ENCODE results near the gene ALX3.

ALX3 gene

GRCh38 chr1:110056285-110056683 lies 14.2 kb downstream of the ALX3 start:
- Histone ChIP-seq H3K4me1 (ENCODE audit: control insufficient read depth, insufficient read depth, low read length) (peaks cover 5% of the 10 kb centered on the region), H3K4me3 (ENCODE audit: low read length in 2 of 2) (no peak overlapping the region), H3K27me3 (ENCODE audit: control insufficient read depth in 1 of 2, insufficient read depth in 2 of 2, low read length in 2 of 2) (no peaks in the 10 kb centered on the region), H3K27ac (ENCODE audit: low read length) (no peak overlapping the region), H3K9ac (ENCODE audit: low read length in 2 of 2) (peak overlapping the region in 1 of 2 donors; percentile 29), H3K9me3 (ENCODE audit: control insufficient read depth in 2 of 2, low read length in 2 of 2) (no peaks in the 10 kb centered on the region), H3K36me3 (ENCODE audit: control insufficient read depth in 2 of 2, insufficient read depth in 2 of 2, low read length in 2 of 2) (peaks cover 58 to 61% of the 10 kb centered on the region in 2 donors)

- Histone ChIP-seq H3K36me3 (ENCODE audit: control insufficient read depth in 2 of 2, insufficient read depth in 2 of 2, low read length in 2 of 2) (peaks cover 64 to 66% of the 10 kb centered on the region in 2 donors), H3K9me3 (ENCODE audit: control insufficient read depth in 2 of 2, low read length in 2 of 2) (no peaks in the 10 kb centered on the region), H3K9ac (ENCODE audit: low read length in 2 of 2) (peak overlapping the region in 1 of 2 donors; percentile 29), H3K27me3 (ENCODE audit: control insufficient read depth in 1 of 2, insufficient read depth in 2 of 2, low read length in 2 of 2) (no peaks in the 10 kb centered on the region), H3K27ac (ENCODE audit: low read length) (no peak overlapping the region), H3K4me1 (ENCODE audit: control insufficient read depth, insufficient read depth, low read length) (peaks cover 5% of the 10 kb centered on the region), H3K4me3 (ENCODE audit: low read length in 2 of 2) (no peak overlapping the region)
Measured at GRCh38 chr1:110055493-110056284, 14.8 kb downstream of the ALX3 start.

- Histone ChIP-seq H3K4me3 (ENCODE audit: low read length in 2 of 2) (no peak overlapping the region), H3K9me3 (ENCODE audit: control insufficient read depth in 2 of 2, low read length in 2 of 2) (no peaks in the 10 kb centered on the region), H3K27me3 (ENCODE audit: control insufficient read depth in 1 of 2, insufficient read depth in 2 of 2, low read length in 2 of 2) (no peaks in the 10 kb centered on the region), H3K27ac (ENCODE audit: low read length) (no peak overlapping the region), H3K36me3 (ENCODE audit: control insufficient read depth in 2 of 2, insufficient read depth in 2 of 2, low read length in 2 of 2) (peaks cover 73 to 79% of the 10 kb centered on the region in 2 donors), H3K4me1 (ENCODE audit: control insufficient read depth, insufficient read depth, low read length) (peaks cover 11% of the 10 kb centered on the region), H3K9ac (ENCODE audit: low read length in 2 of 2) (no peak overlapping the region)
Measured at GRCh38 chr1:110053552-110054428, 16.7 kb downstream of the ALX3 start.

GRCh38 chr1:110051262-110051648 lies 19.2 kb downstream of the ALX3 start:
- H3K9me3 ChIP-seq (ENCODE audit: control insufficient read depth in 2 of 2, low read length in 2 of 2) = no peaks in the 10 kb centered on the region
- no peaks in the 10 kb centered on the region for H3K27me3 ChIP-seq (ENCODE audit: control insufficient read depth in 1 of 2, insufficient read depth in 2 of 2, low read length in 2 of 2)
- H3K4me3 ChIP-seq (ENCODE audit: low read length in 2 of 2) = no peak overlapping the region
- peaks cover 7% of the 10 kb centered on the region for H3K4me1 ChIP-seq (ENCODE audit: control insufficient read depth, insufficient read depth, low read length)
- H3K36me3 ChIP-seq (ENCODE audit: control insufficient read depth in 2 of 2, insufficient read depth in 2 of 2, low read length in 2 of 2) = peaks cover 70 to 85% of the 10 kb centered on the region in 2 donors
- H3K27ac ChIP-seq (ENCODE audit: low read length) = no peak overlapping the region
- no peak overlapping the region for H3K9ac ChIP-seq (ENCODE audit: low read length in 2 of 2)

GRCh38 chr1:110050602-110051261 lies 19.7 kb downstream of the ALX3 start:
- Histone ChIP-seq H3K27me3 (ENCODE audit: control insufficient read depth in 1 of 2, insufficient read depth in 2 of 2, low read length in 2 of 2) (no peaks in the 10 kb centered on the region), H3K4me1 (ENCODE audit: control insufficient read depth, insufficient read depth, low read length) (peaks cover 7% of the 10 kb centered on the region), H3K36me3 (ENCODE audit: control insufficient read depth in 2 of 2, insufficient read depth in 2 of 2, low read length in 2 of 2) (peaks cover 68 to 84% of the 10 kb centered on the region in 2 donors), H3K9ac (ENCODE audit: low read length in 2 of 2) (no peak overlapping the region), H3K27ac (ENCODE audit: low read length) (no peak overlapping the region), H3K9me3 (ENCODE audit: control insufficient read depth in 2 of 2, low read length in 2 of 2) (no peaks in the 10 kb centered on the region), H3K4me3 (ENCODE audit: low read length in 2 of 2) (no peak overlapping the region)

- H3K27me3 ChIP-seq (ENCODE audit: control insufficient read depth in 1 of 2, insufficient read depth in 2 of 2, low read length in 2 of 2) = no peaks in the 10 kb centered on the region
- no peaks in the 10 kb centered on the region for H3K9me3 ChIP-seq (ENCODE audit: control insufficient read depth in 2 of 2, low read length in 2 of 2)
- peaks cover 68 to 84% of the 10 kb centered on the region in 2 donors for H3K36me3 ChIP-seq (ENCODE audit: control insufficient read depth in 2 of 2, insufficient read depth in 2 of 2, low read length in 2 of 2)
- H3K27ac ChIP-seq (ENCODE audit: low read length) = peak overlapping the region; percentile 24
- no peak overlapping the region for H3K9ac ChIP-seq (ENCODE audit: low read length in 2 of 2)
- peaks cover 7% of the 10 kb centered on the region for H3K4me1 ChIP-seq (ENCODE audit: control insufficient read depth, insufficient read depth, low read length)
- no peak overlapping the region for H3K4me3 ChIP-seq (ENCODE audit: low read length in 2 of 2)
Measured at GRCh38 chr1:110049801-110050601, 20.5 kb downstream of the ALX3 start.

GRCh38 chr1:110048923-110049601 lies 21.4 kb downstream of the ALX3 start:
- Histone ChIP-seq H3K36me3 (ENCODE audit: control insufficient read depth in 2 of 2, insufficient read depth in 2 of 2, low read length in 2 of 2) (peaks cover 65 to 83% of the 10 kb centered on the region in 2 donors), H3K27ac (ENCODE audit: low read length) (no peak overlapping the region), H3K9ac (ENCODE audit: low read length in 2 of 2) (no peak overlapping the region), H3K27me3 (ENCODE audit: control insufficient read depth in 1 of 2, insufficient read depth in 2 of 2, low read length in 2 of 2) (no peaks in the 10 kb centered on the region), H3K4me1 (ENCODE audit: control insufficient read depth, insufficient read depth, low read length) (peaks cover 7% of the 10 kb centered on the region), H3K9me3 (ENCODE audit: control insufficient read depth in 2 of 2, low read length in 2 of 2) (no peaks in the 10 kb centered on the region), H3K4me3 (ENCODE audit: low read length in 2 of 2) (no peak overlapping the region)

GRCh38 chr1:110048240-110048639 lies 22.2 kb downstream of the ALX3 start:
- Histone ChIP-seq H3K4me3 (ENCODE audit: low read length in 2 of 2) (no peak overlapping the region), H3K27ac (ENCODE audit: low read length) (no peak overlapping the region)

GRCh38 chr1:110047463-110047862 lies 23.0 kb downstream of the ALX3 start:
- H3K27me3 ChIP-seq (ENCODE audit: control insufficient read depth in 1 of 2, insufficient read depth in 2 of 2, low read length in 2 of 2) = no peaks in the 10 kb centered on the region
- peaks cover 7% of the 10 kb centered on the region for H3K4me1 ChIP-seq (ENCODE audit: control insufficient read depth, insufficient read depth, low read length)
- no peak overlapping the region for H3K9ac ChIP-seq (ENCODE audit: low read length in 2 of 2)
- H3K4me3 ChIP-seq (ENCODE audit: low read length in 2 of 2) = no peak overlapping the region
- no peaks in the 10 kb centered on the region for H3K9me3 ChIP-seq (ENCODE audit: control insufficient read depth in 2 of 2, low read length in 2 of 2)
- H3K36me3 ChIP-seq (ENCODE audit: control insufficient read depth in 2 of 2, insufficient read depth in 2 of 2, low read length in 2 of 2) = peaks cover 68 to 84% of the 10 kb centered on the region in 2 donors
- H3K27ac ChIP-seq (ENCODE audit: low read length) = no peak overlapping the region

More at GRCh38 chr1:110048240-110048639, 22.2 kb downstream of the ALX3 start:
- Histone ChIP-seq H3K4me1 (ENCODE audit: control insufficient read depth, insufficient read depth, low read length) (peaks cover 7% of the 10 kb centered on the region), H3K9me3 (ENCODE audit: control insufficient read depth in 2 of 2, low read length in 2 of 2) (no peaks in the 10 kb centered on the region), H3K9ac (ENCODE audit: low read length in 2 of 2) (no peak overlapping the region), H3K36me3 (ENCODE audit: control insufficient read depth in 2 of 2, insufficient read depth in 2 of 2, low read length in 2 of 2) (peaks cover 65 to 83% of the 10 kb centered on the region in 2 donors), H3K27me3 (ENCODE audit: control insufficient read depth in 1 of 2, insufficient read depth in 2 of 2, low read length in 2 of 2) (no peaks in the 10 kb centered on the region)
